ENCODE results near the gene THADA.

Gene THADA

GRCh38 chr2:43333101-43333655 is 262.7 kb downstream of the THADA start:
- DNase-seq (ENCODE audit: low read depth), result no peak
- no peak overlapping the region for H3K4me3 ChIP-seq (ENCODE audit: control insufficient read depth, low read depth, low read length)
- TF ChIP-seq, protein P1, sequence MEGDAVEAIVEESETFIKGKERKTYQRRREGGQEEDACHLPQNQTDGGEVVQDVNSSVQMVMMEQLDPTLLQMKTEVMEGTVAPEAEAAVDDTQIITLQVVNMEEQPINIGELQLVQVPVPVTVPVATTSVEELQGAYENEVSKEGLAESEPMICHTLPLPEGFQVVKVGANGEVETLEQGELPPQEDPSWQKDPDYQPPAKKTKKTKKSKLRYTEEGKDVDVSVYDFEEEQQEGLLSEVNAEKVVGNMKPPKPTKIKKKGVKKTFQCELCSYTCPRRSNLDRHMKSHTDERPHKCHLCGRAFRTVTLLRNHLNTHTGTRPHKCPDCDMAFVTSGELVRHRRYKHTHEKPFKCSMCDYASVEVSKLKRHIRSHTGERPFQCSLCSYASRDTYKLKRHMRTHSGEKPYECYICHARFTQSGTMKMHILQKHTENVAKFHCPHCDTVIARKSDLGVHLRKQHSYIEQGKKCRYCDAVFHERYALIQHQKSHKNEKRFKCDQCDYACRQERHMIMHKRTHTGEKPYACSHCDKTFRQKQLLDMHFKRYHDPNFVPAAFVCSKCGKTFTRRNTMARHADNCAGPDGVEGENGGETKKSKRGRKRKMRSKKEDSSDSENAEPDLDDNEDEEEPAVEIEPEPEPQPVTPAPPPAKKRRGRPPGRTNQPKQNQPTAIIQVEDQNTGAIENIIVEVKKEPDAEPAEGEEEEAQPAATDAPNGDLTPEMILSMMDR (IDR thresholded peaks at IDR 0.05; ENCODE audit: control insufficient read depth, insufficient read depth, low read depth, low read length, missing control alignments), result no peak

DNA sequence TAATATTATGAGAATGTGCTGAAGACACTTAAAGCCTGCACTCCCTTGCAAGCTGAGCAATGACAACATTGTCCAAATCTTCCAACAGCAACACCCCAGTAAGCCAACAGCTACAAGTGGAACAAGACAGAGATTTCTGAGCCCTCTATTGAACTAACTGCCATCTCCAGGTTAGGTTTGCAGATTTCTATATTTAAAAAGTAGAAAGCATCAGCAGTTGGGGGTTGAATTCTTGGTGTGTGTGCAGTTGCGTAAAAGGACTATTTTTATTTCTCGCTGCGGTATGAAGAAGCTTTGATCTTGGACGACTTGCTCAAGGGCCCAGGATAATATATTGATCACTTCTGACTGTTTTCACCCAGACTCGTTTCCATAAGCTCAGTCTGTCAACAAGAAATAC is 263.2 kb downstream of the THADA start:
- TF ChIP-seq, protein P1 (IDR thresholded peaks at IDR 0.05; ENCODE audit: control insufficient read depth, insufficient read depth, low read depth, low read length, missing control alignments), result no peak
- DNase-seq (ENCODE audit: low read depth), result no peak
- no peak overlapping the region for H3K4me3 ChIP-seq (ENCODE audit: control insufficient read depth, low read depth, low read length)

DNA sequence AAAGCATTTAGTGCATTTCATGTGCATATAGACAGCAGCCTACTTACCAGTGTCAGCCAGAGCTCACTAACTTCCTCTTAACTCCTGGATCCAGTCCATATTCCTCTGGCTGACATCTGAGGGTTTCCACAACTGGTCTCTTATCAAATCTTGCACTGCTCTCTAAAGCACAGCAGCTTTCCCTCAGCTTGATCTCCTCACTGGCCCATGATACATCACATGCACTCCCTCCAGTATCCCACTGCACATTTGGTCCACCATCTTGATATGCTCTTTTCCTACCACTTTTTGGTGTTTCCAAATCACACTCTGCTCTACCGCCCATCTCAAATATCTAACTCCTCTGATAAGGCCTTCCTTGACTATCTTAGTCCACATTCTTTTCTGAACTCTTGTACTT is 264.4 kb downstream of the THADA start:
- no peak for DNase-seq (ENCODE audit: low read depth)
- no peak overlapping the region for H3K4me3 ChIP-seq (ENCODE audit: control insufficient read depth, low read depth, low read length)
- TF ChIP-seq, protein P1 (IDR thresholded peaks at IDR 0.05; ENCODE audit: control insufficient read depth, insufficient read depth, low read depth, low read length, missing control alignments), result no peak

- TF ChIP-seq, protein P1 (IDR thresholded peaks at IDR 0.05; ENCODE audit: control insufficient read depth, insufficient read depth, low read depth, low read length, missing control alignments), result no peak
Observed at GRCh38 chr2:43329637-43330036, 266.2 kb downstream of the THADA start.

GRCh38 chr2:43328832-43329231 is 267.0 kb downstream of the THADA start:
- DNase-seq (ENCODE audit: low read depth), result no peak
- H3K4me3 ChIP-seq (ENCODE audit: control insufficient read depth, low read depth, low read length), result no peak overlapping the region
- TF ChIP-seq, protein P1 (IDR thresholded peaks at IDR 0.05; ENCODE audit: control insufficient read depth, insufficient read depth, low read depth, low read length, missing control alignments), result no peak

More at GRCh38 chr2:43329637-43330036, 266.2 kb downstream of the THADA start:
- no peak overlapping the region for H3K4me3 ChIP-seq (ENCODE audit: control insufficient read depth, low read depth, low read length)
- no peak for DNase-seq (ENCODE audit: low read depth)

GRCh38 chr2:43328133-43328532 is 267.7 kb downstream of the THADA start:
- DNase-seq (ENCODE audit: low read depth), result no peak
- TF ChIP-seq, protein P1 (IDR thresholded peaks at IDR 0.05; ENCODE audit: control insufficient read depth, insufficient read depth, low read depth, low read length, missing control alignments), result no peak
- H3K4me3 ChIP-seq (ENCODE audit: control insufficient read depth, low read depth, low read length), result no peak overlapping the region

DNA sequence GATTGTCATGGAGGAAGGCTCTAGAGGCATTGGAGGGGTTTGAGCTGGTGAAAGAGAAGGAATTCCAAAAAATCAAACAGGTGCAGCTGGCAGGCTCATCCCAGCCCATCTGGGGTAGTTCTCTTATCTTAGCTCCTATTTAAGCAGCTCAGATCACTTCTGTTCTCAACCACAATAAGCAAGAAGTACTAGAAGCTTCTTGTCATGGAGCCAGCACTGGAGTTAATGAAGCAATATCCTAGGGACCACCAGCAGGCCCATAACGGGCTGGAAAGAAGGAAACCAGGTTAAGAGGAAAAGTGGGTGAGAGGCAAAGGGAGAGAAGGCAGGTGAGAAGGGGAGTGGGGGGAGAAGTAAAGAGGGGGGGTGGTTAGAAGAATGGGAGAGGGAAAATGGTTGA is 268.7 kb downstream of the THADA start:
- DNase-seq (ENCODE audit: low read depth), result no peak
- H3K4me3 ChIP-seq (ENCODE audit: control insufficient read depth, low read depth, low read length), result no peak overlapping the region
- TF ChIP-seq, protein P1 (IDR thresholded peaks at IDR 0.05; ENCODE audit: control insufficient read depth, insufficient read depth, low read depth, low read length, missing control alignments), result no peak

Data from AG09309 (cell line).